HepG2 (cell line): ENCODE data around the gene GALNT1. TPM values are rescaled to one million over a fixed set of nuclear protein-coding genes. Genes with fewer than 3 reads are reported as not detected.

ENCODE experiments used
- ATAC-seq: fragments of 200-7000 bp; cut with Tn5 transposase; 3 replicates; pipeline ENCODE4 v1.9.1; 2020; ENCODE audit warnings: mild to moderate bottlenecking, moderate library complexity
- BruUV-seq: library from RNA; stranded (reverse); fragments of 400-500 nt; replicated peaks from 2 replicates; lab custom pipeline; 2021; lab: Mats Ljungman, UMichigan
- CTCF ChIA-PET: fragments of 300-600 bp; formaldehyde crosslinking; extraction: SDS; loops from one replicate; lab custom pipeline; 2021; ENCODE audit warnings: low total read pairs, inconsistent platforms, low intra/inter-chr PET ratio; lab: Yijun Ruan, JAX
- POLR2A ChIA-PET: fragments of 350-600 bp; sonication (Branson Sonifier 250); formaldehyde crosslinking; loops from one replicate; lab custom pipeline; 2020; ENCODE audit warnings: antibody characterized with exemption, inconsistent platforms; lab: Yijun Ruan, JAX
- DNase-seq: peaks from one replicate; pipeline ENCODE4 v3.0.0-alpha.2; 2015; ENCODE audit warnings: low spot score
- FAIRE-seq: peaks from 3 replicates; lab custom pipeline; 2011; peaks lifted over from hg19 to GRCh38; lab: Jason Lieb, UNC
- H2AFZ ChIP-seq: one replicate; pipeline ENCODE4 v1.6.1; 2011; ENCODE audit warnings: low read length, inconsistent platforms
- H3K27ac ChIP-seq: fragments of 300-600 bp; 3 replicates; pipeline ENCODE4 v1.8.0; 2011; ENCODE audit warnings: mixed run types, mild to moderate bottlenecking, mixed read lengths, low read length, inconsistent platforms; ENCODE audit not compliant: insufficient read depth; ENCODE audit errors: extremely low read length
- H3K27me3 ChIP-seq, 2 experiments: fragments of 200-600 bp in 1 of 2; 2 replicates in 1 of 2; 3 replicates in 1 of 2; pipeline versions ENCODE4 v1.6.0 to v1.8.0; 2011; ENCODE audit warnings: low read length in 2 of 2, mild to moderate bottlenecking in 2 of 2, moderate library complexity in 2 of 2, inconsistent platforms in 1 of 2; ENCODE audit not compliant: insufficient read depth in 2 of 2, control insufficient read depth in 1 of 2
- H3K36me3 ChIP-seq, 2 experiments: fragments of 200-600 bp in 1 of 2; replicated peaks in 1 of 2; 2 replicates in 1 of 2; 3 replicates in 1 of 2; pipeline versions ENCODE4 v1.5.1 to v1.8.0; 2011; ENCODE audit warnings: low read length in 2 of 2, inconsistent platforms in 1 of 2; ENCODE audit not compliant: insufficient read depth in 2 of 2, control insufficient read depth in 1 of 2
- H3K4me1 ChIP-seq: 2 replicates; pipeline ENCODE4 v1.5.1; 2012; ENCODE audit warnings: low read length, inconsistent platforms; ENCODE audit not compliant: insufficient read depth
- H3K4me2 ChIP-seq: 2 replicates; pipeline ENCODE4 v1.6.0; 2011; ENCODE audit warnings: low read depth, low read length, inconsistent platforms
- H3K4me3 ChIP-seq, 3 experiments: fragments of 200-600 bp in 1 of 3; sonication (generic), shearing (Covaris generic) in 1 of 3; replicated peaks in 1 of 3; 2 replicates each; pipeline ENCODE4 v1.5.1; 2011 to 2016; ENCODE audit warnings: low read length in 3 of 3, inconsistent platforms in 2 of 3, low read depth in 2 of 3, mild to moderate bottlenecking in 2 of 3, control low read depth in 1 of 3, mixed read lengths in 1 of 3; ENCODE audit not compliant: insufficient read depth in 1 of 3
- H3K79me2 ChIP-seq: one replicate; pipeline ENCODE4 v1.6.1; 2011; ENCODE audit warnings: low read length, inconsistent platforms; ENCODE audit not compliant: insufficient read depth
- H3K9ac ChIP-seq: 2 replicates; pipeline ENCODE4 v1.6.0; 2011; ENCODE audit warnings: mild to moderate bottlenecking, low read depth, low read length, inconsistent platforms; ENCODE audit not compliant: insufficient read depth
- H3K9me3 ChIP-seq: 2 replicates; pipeline ENCODE4 v1.5.1; 2012; ENCODE audit warnings: mild to moderate bottlenecking, low read length
- H4K20me1 ChIP-seq: 2 replicates; pipeline ENCODE4 v1.6.0; 2011; ENCODE audit warnings: inconsistent platforms, mild to moderate bottlenecking, low read length, moderate library complexity; ENCODE audit not compliant: insufficient read depth
- BRD4 ChIP-seq: sonication (generic); formaldehyde crosslinking; IDR thresholded peaks from 2 replicates; pipeline ENCODE4 v1.4.0; 2020; ENCODE audit warnings: missing genetic modification reagents
- DMTF1 ChIP-seq: sonication (generic); formaldehyde crosslinking; IDR thresholded peaks from 2 replicates; pipeline ENCODE4 v1.4.0; 2020; ENCODE audit warnings: mild to moderate bottlenecking, missing genetic modification reagents
- DNMT1 ChIP-seq: sonication (generic); formaldehyde crosslinking; IDR thresholded peaks from 2 replicates; pipeline ENCODE4 v1.5.1; 2020; ENCODE audit warnings: mild to moderate bottlenecking, missing genetic modification reagents
- JUN ChIP-seq: sonication (generic); formaldehyde crosslinking; IDR thresholded peaks from 2 replicates; pipeline ENCODE4 v1.4.0; 2020; ENCODE audit warnings: mild to moderate bottlenecking, missing genetic modification reagents
- KMT2A ChIP-seq: sonication (generic); formaldehyde crosslinking; IDR thresholded peaks from 2 replicates; pipeline ENCODE4 v1.4.0; 2020; ENCODE audit warnings: missing genetic modification reagents
- LCORL ChIP-seq, 2 experiments: fragments of 450-650 bp in 1 of 2; sonication (generic) in 1 of 2; formaldehyde crosslinking in 1 of 2; IDR thresholded peaks; 2 replicates each; pipeline versions ENCODE4 v1.5.0 to v1.6.1; 2017 to 2020; ENCODE audit warnings: antibody characterized with exemption in 1 of 2, missing genetic modification reagents in 1 of 2
- NFE2 ChIP-seq: sonication (generic); formaldehyde crosslinking; IDR thresholded peaks from 2 replicates; pipeline ENCODE4 v1.4.0; 2020; ENCODE audit warnings: missing genetic modification reagents
- TARDBP ChIP-seq: sonication (generic); formaldehyde crosslinking; IDR thresholded peaks from 2 replicates; pipeline ENCODE4 v1.8.0; 2022; ENCODE audit warnings: mild to moderate bottlenecking, missing genetic modification reagents
- ZFAT ChIP-seq: sonication (generic); formaldehyde crosslinking; conservative IDR thresholded peaks from 2 replicates; pipeline ENCODE4 v1.8.1; 2023; ENCODE audit warnings: missing genetic modification reagents, inconsistent platforms
- ZNF205 ChIP-seq: IDR thresholded peaks from 2 replicates; pipeline ENCODE4 v1.6.1; 2018; ENCODE audit warnings: missing biosample characterization, missing genetic modification reagents
- ZNF260 ChIP-seq: sonication (generic); formaldehyde crosslinking; IDR thresholded peaks from 2 replicates; pipeline ENCODE4 v1.4.0; 2020; ENCODE audit warnings: missing genetic modification reagents, low read depth, mild to moderate bottlenecking, borderline replicate concordance
- ZNF33B ChIP-seq: sonication (generic); formaldehyde crosslinking; IDR thresholded peaks from 2 replicates; pipeline ENCODE4 v1.5.1; 2020; ENCODE audit warnings: mild to moderate bottlenecking, missing genetic modification reagents
- ZNF414 ChIP-seq: sonication (generic); formaldehyde crosslinking; IDR thresholded peaks from 2 replicates; pipeline ENCODE4 v1.5.0; 2020; ENCODE audit warnings: missing genetic modification reagents
- WGBS: methylation state at CpG from one replicate; pipeline ENCODE4 v1.1.6; 2017; ENCODE audit warnings: low lambda C conversion rate; 5-methylcytosine and 5-hydroxymethylcytosine counted together
- in situ Hi-C: cut with HindIII; loops from 2 replicates; pipeline ENCODE4 v1.10.0; 2017; ENCODE audit warnings: low pct_unique_long_range_greater_than_20kb; ENCODE audit not compliant: extremely low pct_ligation_motif_present
- intact Hi-C: fragments of 100-400 bp; cut with micrococcal nuclease; formaldehyde crosslinking; loops from one replicate; pipeline ENCODE4 v1.10.0; 2022; ENCODE audit not compliant: unreplicated experiment
- polyA plus RNA-seq, 8 experiments: library from polyadenylated mRNA; depleted of rRNA in 3 of 8; stranded (reverse) in 7 of 8; unstranded in 1 of 8; fragments of >200 nt; fragmentation: Illumina TruSeq in 4 of 8; extraction: Trizol in 4 of 8; gene quantifications; 2 replicates each; pipeline versions ENCODE4 v1.2.1 to v1.2.3, GENCODE V29; 2011 to 2016; ENCODE audit warnings: low read depth in 4 of 8, missing spikeins in 1 of 8, mixed read lengths in 1 of 8; ENCODE audit not compliant: insufficient read depth in 1 of 8
- total RNA-seq, 5 experiments: library from RNA; depleted of rRNA; stranded (reverse); fragments of >200 nt; fragmentation: Illumina TruSeq; extraction: Trizol; gene quantifications; 2 replicates each; pipeline ENCODE4 v1.2.3, GENCODE V29; 2016; ENCODE audit warnings: low read depth in 1 of 5
- TF ChIP-seq, protein P1 (sequence below): sonication (generic); formaldehyde crosslinking; IDR thresholded peaks from 2 replicates; pipeline ENCODE4 v1.4.0; 2020; ENCODE audit warnings: mild to moderate bottlenecking, missing genetic modification reagents, borderline replicate concordance

The GALNT1 gene
- total and polyA plus RNA-seq, 2 of the 13 experiments (the other 11 are each of a cell fraction or from before 2014, with no cell fraction given): 41.1 to 100 TPM

- ChIA-PET POLR2A (no interaction called here), CTCF (no interaction called here)
- no peak for FAIRE-seq
- H3K4me1 ChIP-seq: no peaks in the 10 kb centered on the region
- H3K4me3 ChIP-seq: no peak overlapping the region
- H3K36me3 ChIP-seq: no peaks in the 10 kb centered on the region
- no peaks in the 10 kb centered on the region for H3K27me3 ChIP-seq
- H3K27ac ChIP-seq: no peak overlapping the region
- intact Hi-C loops: no loop called here
- no peak overlapping the region for H2AFZ ChIP-seq
- H3K79me2 ChIP-seq: peaks cover 13% of the 10 kb centered on the region
- in situ Hi-C loops: no loop called here
- DNase-seq: no peak
- ATAC-seq: no peak
- BruUV-seq: no TSS peak
- H3K9me3 ChIP-seq: no peaks in the 10 kb centered on the region
- no peak overlapping the region for H3K9ac ChIP-seq
- no peak overlapping the region for H3K4me2 ChIP-seq
- no peak for TF ChIP-seq ZNF260 (CRISPR knock-in tag)
- no peak for TF ChIP-seq KMT2A (CRISPR knock-in tag)
- TF ChIP-seq LCORL (IDR thresholded peaks at IDR 0.05): no peak
- TF ChIP-seq LCORL (CRISPR knock-in tag; IDR thresholded peaks at IDR 0.05): no peak
- TF ChIP-seq DMTF1 (CRISPR knock-in tag): no peak
- no peak for TF ChIP-seq TARDBP (CRISPR knock-in tag)
- TF ChIP-seq ZFAT (CRISPR knock-in tag): no peak
- TF ChIP-seq DNMT1 (CRISPR knock-in tag): no peak
- TF ChIP-seq ZNF33B (CRISPR knock-in tag): no peak
- TF ChIP-seq ZNF414 (CRISPR knock-in tag): no peak
- TF ChIP-seq, protein P1, sequence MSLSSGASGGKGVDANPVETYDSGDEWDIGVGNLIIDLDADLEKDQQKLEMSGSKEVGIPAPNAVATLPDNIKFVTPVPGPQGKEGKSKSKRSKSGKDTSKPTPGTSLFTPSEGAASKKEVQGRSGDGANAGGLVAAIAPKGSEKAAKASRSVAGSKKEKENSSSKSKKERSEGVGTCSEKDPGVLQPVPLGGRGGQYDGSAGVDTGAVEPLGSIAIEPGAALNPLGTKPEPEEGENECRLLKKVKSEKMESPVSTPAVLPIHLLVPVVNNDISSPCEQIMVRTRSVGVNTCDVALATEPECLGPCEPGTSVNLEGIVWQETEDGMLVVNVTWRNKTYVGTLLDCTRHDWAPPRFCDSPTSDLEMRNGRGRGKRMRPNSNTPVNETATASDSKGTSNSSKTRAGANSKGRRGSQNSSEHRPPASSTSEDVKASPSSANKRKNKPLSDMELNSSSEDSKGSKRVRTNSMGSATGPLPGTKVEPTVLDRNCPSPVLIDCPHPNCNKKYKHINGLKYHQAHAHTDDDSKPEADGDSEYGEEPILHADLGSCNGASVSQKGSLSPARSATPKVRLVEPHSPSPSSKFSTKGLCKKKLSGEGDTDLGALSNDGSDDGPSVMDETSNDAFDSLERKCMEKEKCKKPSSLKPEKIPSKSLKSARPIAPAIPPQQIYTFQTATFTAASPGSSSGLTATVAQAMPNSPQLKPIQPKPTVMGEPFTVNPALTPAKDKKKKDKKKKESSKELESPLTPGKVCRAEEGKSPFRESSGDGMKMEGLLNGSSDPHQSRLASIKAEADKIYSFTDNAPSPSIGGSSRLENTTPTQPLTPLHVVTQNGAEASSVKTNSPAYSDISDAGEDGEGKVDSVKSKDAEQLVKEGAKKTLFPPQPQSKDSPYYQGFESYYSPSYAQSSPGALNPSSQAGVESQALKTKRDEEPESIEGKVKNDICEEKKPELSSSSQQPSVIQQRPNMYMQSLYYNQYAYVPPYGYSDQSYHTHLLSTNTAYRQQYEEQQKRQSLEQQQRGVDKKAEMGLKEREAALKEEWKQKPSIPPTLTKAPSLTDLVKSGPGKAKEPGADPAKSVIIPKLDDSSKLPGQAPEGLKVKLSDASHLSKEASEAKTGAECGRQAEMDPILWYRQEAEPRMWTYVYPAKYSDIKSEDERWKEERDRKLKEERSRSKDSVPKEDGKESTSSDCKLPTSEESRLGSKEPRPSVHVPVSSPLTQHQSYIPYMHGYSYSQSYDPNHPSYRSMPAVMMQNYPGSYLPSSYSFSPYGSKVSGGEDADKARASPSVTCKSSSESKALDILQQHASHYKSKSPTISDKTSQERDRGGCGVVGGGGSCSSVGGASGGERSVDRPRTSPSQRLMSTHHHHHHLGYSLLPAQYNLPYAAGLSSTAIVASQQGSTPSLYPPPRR (CRISPR knock-in tag): no peak
- TF ChIP-seq JUN (CRISPR knock-in tag): no peak
- TF ChIP-seq BRD4 (CRISPR knock-in tag): no peak
- TF ChIP-seq NFE2: no peak
- TF ChIP-seq ZNF205 (CRISPR knock-in tag): no peak
- 87% methylated on average over 4 of the region's 4 CpGs for WGBS
- H4K20me1 ChIP-seq: no peaks in the 10 kb centered on the region
These were observed 38.4 kb downstream of the GALNT1 start for GRCh38 chr18:35619941-35620340.
